Loucy (cell line): ENCODE data around the gene UGT1A9.
"Not testable (repeated sequence)": the region's sequence is repeated elsewhere in the genome, so short reads cannot be mapped to it uniquely, and the experiment has no call there.

Experiments used
- H2AFZ ChIP-seq: fragments of 200-600 bp; sonication (generic); 2 replicates; pipeline ENCODE4 v1.6.0; 2016; ENCODE audit warnings: antibody characterized with exemption, mild to moderate bottlenecking, low read length, moderate library complexity
- H3F3A ChIP-seq: fragments of 200-600 bp; 2 replicates; pipeline ENCODE4 v1.6.0; 2016; ENCODE audit warnings: antibody characterized with exemption, low read depth, mild to moderate bottlenecking
- H3K27me3 ChIP-seq: fragments of 200-600 bp; sonication (generic); 2 replicates; pipeline ENCODE4 v1.6.1; 2014; ENCODE audit warnings: low read length, mild to moderate bottlenecking; ENCODE audit not compliant: insufficient read depth, poor library complexity, severe bottlenecking
- H3K36me3 ChIP-seq: fragments of 200-600 bp; sonication (generic); 2 replicates; pipeline ENCODE4 v1.6.1; 2016; ENCODE audit warnings: low read length; ENCODE audit not compliant: insufficient read depth
- H3K4me1 ChIP-seq: fragments of 200-600 bp; sonication (generic); 2 replicates; pipeline ENCODE4 v1.5.1; 2014; ENCODE audit warnings: low read length, mild to moderate bottlenecking; ENCODE audit not compliant: insufficient read depth, poor library complexity, severe bottlenecking
- H3K4me2 ChIP-seq: fragments of 200-600 bp; sonication (generic); 2 replicates; pipeline ENCODE4 v1.6.0; 2014; ENCODE audit warnings: antibody characterized with exemption, low read length, low read depth, mild to moderate bottlenecking; ENCODE audit not compliant: poor library complexity, severe bottlenecking
- H3K4me3 ChIP-seq: fragments of 200-600 bp; sonication (generic); 2 replicates; pipeline ENCODE4 v1.5.1; 2014; ENCODE audit warnings: low read length, mild to moderate bottlenecking, mixed read lengths; ENCODE audit not compliant: poor library complexity, severe bottlenecking
- H3K79me2 ChIP-seq: fragments of 200-600 bp; sonication (generic); 2 replicates; pipeline ENCODE4 v1.6.1; 2014; ENCODE audit warnings: low read length; ENCODE audit not compliant: insufficient read depth
- H3K9ac ChIP-seq: fragments of 200-600 bp; sonication (generic); 2 replicates; pipeline ENCODE4 v1.6.0; 2014; ENCODE audit warnings: mild to moderate bottlenecking, low read depth, low read length, moderate library complexity; ENCODE audit not compliant: poor library complexity, severe bottlenecking
- H3K9me2 ChIP-seq: fragments of 200-600 bp; sonication (generic); replicated peaks from 2 replicates; pipeline ENCODE4 v1.6.1; 2016; ENCODE audit warnings: low read depth, low read length, mixed read lengths
- H3K9me3 ChIP-seq: fragments of 200-600 bp; sonication (generic); 2 replicates; pipeline ENCODE4 v1.6.1; 2014; ENCODE audit warnings: mild to moderate bottlenecking, antibody characterized with exemption, low read length, low read depth; ENCODE audit not compliant: insufficient read depth
- H4K20me1 ChIP-seq: fragments of 200-600 bp; sonication (generic); 2 replicates; pipeline ENCODE4 v1.6.0; 2014; ENCODE audit warnings: antibody characterized with exemption, low read length, mild to moderate bottlenecking; ENCODE audit not compliant: insufficient read depth, poor library complexity, severe bottlenecking
- CTCF ChIP-seq: fragments of 200-600 bp; sonication (generic); conservative IDR thresholded peaks from 2 replicates; pipeline ENCODE4 v1.5.1; 2014; ENCODE audit warnings: mild to moderate bottlenecking, antibody characterized with exemption, low read length
- EZH2phosphoT487 ChIP-seq: fragments of 200-600 bp; IDR thresholded peaks from 2 replicates; pipeline ENCODE4 v1.6.1; 2018; ENCODE audit warnings: antibody characterized with exemption, mild to moderate bottlenecking, moderate library complexity, borderline replicate concordance

The UGT1A9 gene

GRCh38 chr2:233655043-233655442 lies 16.7 kb upstream of the UGT1A9 start:
- Histone ChIP-seq H3K36me3 (no peaks in the 10 kb centered on the region), H3K4me3 (no peak overlapping the region), H3K9me2 (no peaks in the 10 kb centered on the region), H2AFZ (no peak overlapping the region), H3K9ac (no peak overlapping the region), H3K4me2 (no peak overlapping the region), H3K4me1 (peaks cover 6% of the 10 kb centered on the region), H3K9me3 (no peaks in the 10 kb centered on the region), H3K27me3 (no peaks in the 10 kb centered on the region), H4K20me1 (no peaks in the 10 kb centered on the region), H3K79me2 (no peaks in the 10 kb centered on the region), H3F3A (no peaks in the 10 kb centered on the region)
- TF ChIP-seq CTCF: no peak

DNA sequence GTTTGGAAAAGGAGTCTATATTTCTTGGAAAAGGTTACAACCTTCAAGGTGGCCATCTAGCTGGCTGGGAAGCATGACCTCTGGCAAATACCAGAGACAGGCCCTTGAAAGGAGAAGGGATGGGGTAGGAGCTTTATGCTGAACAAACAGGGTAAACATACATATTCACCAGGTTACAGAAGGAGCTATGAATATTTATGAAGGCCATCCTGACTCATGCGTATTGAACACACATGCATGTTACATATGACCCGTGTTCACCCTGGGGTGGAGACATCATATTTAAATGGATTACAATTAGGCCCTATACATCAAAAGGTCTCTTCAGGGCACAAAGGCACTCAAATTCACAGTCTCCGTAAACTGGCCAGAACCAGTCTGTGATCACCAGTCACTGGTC lies 15.8 kb upstream of the UGT1A9 start:
- not testable (repeated sequence) for H3K27me3 ChIP-seq, H3K9me3 ChIP-seq, H3F3A ChIP-seq, H3K4me1 ChIP-seq, H3K4me2 ChIP-seq, H3K9ac ChIP-seq, H3K4me3 ChIP-seq, H2AFZ ChIP-seq, H3K36me3 ChIP-seq, H4K20me1 ChIP-seq, H3K9me2 ChIP-seq, H3K79me2 ChIP-seq

- TF ChIP-seq CTCF: no peak
- TF ChIP-seq EZH2phosphoT487: no peak
- Histone ChIP-seq H3K9ac (no peak overlapping the region), H3K27me3 (no peaks in the 10 kb centered on the region), H3K4me3 (no peak overlapping the region), H3K4me1 (peaks cover 6% of the 10 kb centered on the region), H3K79me2 (no peaks in the 10 kb centered on the region), H2AFZ (no peak overlapping the region), H4K20me1 (no peaks in the 10 kb centered on the region), H3F3A (no peaks in the 10 kb centered on the region), H3K9me3 (no peaks in the 10 kb centered on the region), H3K4me2 (no peak overlapping the region), H3K36me3 (no peaks in the 10 kb centered on the region), H3K9me2 (no peaks in the 10 kb centered on the region)
These were observed 15.3 kb upstream of the UGT1A9 start for GRCh38 chr2:233656443-233656842.

DNA sequence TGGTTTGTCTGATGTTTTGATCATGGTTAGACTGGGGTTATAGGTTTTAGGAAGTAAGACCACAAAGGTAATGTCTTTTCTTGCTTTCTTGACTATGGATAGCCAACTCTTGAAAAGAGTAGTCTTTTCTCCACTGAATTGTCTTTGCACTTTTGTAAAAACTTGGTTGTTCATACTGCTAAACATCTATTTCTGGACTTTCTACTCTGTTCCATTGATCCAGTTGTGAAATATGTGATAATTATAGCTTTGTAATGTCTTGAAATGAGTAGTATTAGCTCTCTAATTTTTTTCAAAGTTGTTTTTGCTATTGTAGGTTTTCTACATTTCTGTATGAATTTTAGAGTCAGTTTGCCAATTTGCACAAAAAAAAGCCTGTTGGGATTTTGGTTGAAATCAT lies 13.1 kb upstream of the UGT1A9 start:
- H3K9me2 ChIP-seq: no peaks in the 10 kb centered on the region
- H4K20me1 ChIP-seq: no peaks in the 10 kb centered on the region
- no peaks in the 10 kb centered on the region for H3K27me3 ChIP-seq
- H3K9me3 ChIP-seq: no peaks in the 10 kb centered on the region
- TF ChIP-seq CTCF (no peak), EZH2phosphoT487 (no peak)
- no peak overlapping the region for H3K4me3 ChIP-seq
- H3F3A ChIP-seq: no peaks in the 10 kb centered on the region
- H3K9ac ChIP-seq: no peak overlapping the region
- H3K4me1 ChIP-seq: peaks cover 6% of the 10 kb centered on the region
- no peaks in the 10 kb centered on the region for H3K79me2 ChIP-seq
- H2AFZ ChIP-seq: no peak overlapping the region
- H3K4me2 ChIP-seq: no peak overlapping the region
- no peaks in the 10 kb centered on the region for H3K36me3 ChIP-seq
